ENCODE measurements around the gene NFATC4. TPM values are rescaled to one million over a fixed set of nuclear protein-coding genes. Genes with fewer than 3 reads are reported as not detected.
"Not testable (repeated sequence)": the region's sequence is repeated elsewhere in the genome, so short reads cannot be mapped to it uniquely, and the experiment has no call there.

Gene NFATC4
- total RNA-seq, 2 experiments from 2014 or later = 0.54 to 1.1 TPM

DNA sequence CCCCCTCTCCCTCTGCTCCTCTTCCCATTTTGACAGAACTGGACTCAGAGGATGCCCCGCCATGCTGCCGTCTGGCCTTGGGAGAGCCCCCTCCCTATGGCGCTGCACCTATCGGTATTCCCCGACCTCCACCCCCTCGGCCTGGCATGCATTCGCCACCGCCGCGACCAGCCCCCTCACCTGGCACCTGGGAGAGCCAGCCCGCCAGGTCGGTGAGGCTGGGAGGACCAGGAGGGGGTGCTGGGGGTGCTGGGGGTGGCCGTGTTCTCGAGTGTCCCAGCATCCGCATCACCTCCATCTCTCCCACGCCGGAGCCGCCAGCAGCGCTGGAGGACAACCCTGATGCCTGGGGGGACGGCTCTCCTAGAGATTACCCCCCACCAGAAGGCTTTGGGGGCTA, 1.5 kb downstream of the NFATC4 start:
- Mint-ChIP-seq H3K4me3 (no peak overlapping the region), H3K27me3 (peaks cover 40% of the 10 kb centered on the region), H3K27ac (no peak overlapping the region), H3K4me1 (peaks cover 27% of the 10 kb centered on the region), H3K36me3 (no peaks in the 10 kb centered on the region), H3K9me3 (no peaks in the 10 kb centered on the region)
- DNase-seq = no peak

DNA sequence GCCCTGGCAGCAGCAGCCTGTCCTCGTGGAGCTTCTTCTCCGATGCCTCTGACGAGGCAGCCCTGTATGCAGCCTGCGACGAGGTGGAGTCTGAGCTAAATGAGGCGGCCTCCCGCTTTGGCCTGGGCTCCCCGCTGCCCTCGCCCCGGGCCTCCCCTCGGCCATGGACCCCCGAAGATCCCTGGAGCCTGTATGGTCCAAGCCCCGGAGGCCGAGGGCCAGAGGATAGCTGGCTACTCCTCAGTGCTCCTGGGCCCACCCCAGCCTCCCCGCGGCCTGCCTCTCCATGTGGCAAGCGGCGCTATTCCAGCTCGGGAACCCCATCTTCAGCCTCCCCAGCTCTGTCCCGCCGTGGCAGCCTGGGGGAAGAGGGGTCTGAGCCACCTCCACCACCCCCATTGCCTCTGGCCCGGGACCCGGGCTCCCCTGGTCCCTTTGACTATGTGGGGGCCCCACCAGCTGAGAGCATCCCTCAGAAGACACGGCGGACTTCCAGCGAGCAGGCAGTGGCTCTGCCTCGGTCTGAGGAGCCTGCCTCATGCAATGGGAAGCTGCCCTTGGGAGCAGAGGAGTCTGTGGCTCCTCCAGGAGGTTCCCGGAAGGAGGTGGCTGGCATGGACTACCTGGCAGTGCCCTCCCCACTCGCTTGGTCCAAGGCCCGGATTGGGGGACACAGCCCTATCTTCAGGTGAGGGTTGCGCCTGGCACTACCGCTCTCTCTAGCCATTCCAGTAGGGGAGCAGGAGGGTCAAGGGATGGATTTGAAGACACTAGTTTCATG, 2.1 kb downstream of the NFATC4 start:
- DNase-seq = no peak
- peaks cover 37% of the 10 kb centered on the region for H3K27me3 Mint-ChIP-seq
- no peak overlapping the region for H3K27ac Mint-ChIP-seq
- H3K36me3 Mint-ChIP-seq = no peaks in the 10 kb centered on the region
- no peaks in the 10 kb centered on the region for H3K9me3 Mint-ChIP-seq
- H3K4me3 Mint-ChIP-seq = no peak overlapping the region
- H3K4me1 Mint-ChIP-seq = peaks cover 25% of the 10 kb centered on the region

DNA sequence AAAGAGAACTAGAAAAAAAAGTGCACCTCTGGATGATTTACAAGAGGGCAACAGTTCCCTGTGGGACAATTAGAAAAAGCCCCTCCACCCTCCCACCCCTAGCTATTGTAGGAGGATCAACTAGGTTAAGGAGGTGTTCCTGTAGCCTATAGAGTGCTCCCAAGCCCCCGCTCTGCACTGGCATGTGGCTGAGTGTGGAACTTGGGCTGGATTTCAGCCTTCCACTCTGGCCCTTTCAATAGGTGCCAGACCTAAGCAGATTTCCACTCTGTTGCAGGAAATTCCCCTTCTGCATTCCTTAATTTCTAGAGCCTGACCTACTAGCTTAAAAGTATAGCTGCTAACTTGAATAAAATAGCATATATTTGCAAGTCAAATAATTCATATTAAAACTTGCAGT, 2.8 kb downstream of the NFATC4 start:
- no peak overlapping the region for H3K4me3 Mint-ChIP-seq
- DNase-seq = no peak
- no peak overlapping the region for H3K27ac Mint-ChIP-seq
- no peaks in the 10 kb centered on the region for H3K36me3 Mint-ChIP-seq
- peaks cover 18% of the 10 kb centered on the region for H3K4me1 Mint-ChIP-seq
- H3K9me3 Mint-ChIP-seq = no peaks in the 10 kb centered on the region
- H3K27me3 Mint-ChIP-seq = peaks cover 34% of the 10 kb centered on the region

DNA sequence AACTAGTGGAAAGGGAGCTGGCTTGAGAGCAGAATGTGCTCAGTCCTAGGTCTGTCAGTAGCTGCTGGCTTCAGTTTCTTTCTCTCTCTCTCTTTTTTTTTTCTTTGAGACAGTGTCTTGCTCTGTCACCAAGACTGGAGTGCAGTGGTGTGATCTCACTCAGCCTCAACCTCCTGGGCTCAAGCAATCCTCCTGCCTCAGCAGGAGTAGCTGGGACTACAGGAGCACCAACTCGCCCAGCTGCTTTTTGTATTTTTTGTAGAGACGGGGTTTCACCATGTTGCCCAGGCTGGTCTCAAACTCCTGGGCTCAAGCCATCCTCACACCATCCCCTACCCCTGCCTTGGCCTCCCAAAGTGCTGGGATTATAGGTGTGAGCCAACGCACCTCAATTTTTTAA, 3.6 kb downstream of the NFATC4 start:
- H3K4me1 Mint-ChIP-seq = peaks cover 15% of the 10 kb centered on the region
- DNase-seq, H3K36me3 Mint-ChIP-seq, H3K27ac Mint-ChIP-seq, H3K4me3 Mint-ChIP-seq, H3K9me3 Mint-ChIP-seq: not testable (repeated sequence)
- peaks cover 29% of the 10 kb centered on the region for H3K27me3 Mint-ChIP-seq

DNA sequence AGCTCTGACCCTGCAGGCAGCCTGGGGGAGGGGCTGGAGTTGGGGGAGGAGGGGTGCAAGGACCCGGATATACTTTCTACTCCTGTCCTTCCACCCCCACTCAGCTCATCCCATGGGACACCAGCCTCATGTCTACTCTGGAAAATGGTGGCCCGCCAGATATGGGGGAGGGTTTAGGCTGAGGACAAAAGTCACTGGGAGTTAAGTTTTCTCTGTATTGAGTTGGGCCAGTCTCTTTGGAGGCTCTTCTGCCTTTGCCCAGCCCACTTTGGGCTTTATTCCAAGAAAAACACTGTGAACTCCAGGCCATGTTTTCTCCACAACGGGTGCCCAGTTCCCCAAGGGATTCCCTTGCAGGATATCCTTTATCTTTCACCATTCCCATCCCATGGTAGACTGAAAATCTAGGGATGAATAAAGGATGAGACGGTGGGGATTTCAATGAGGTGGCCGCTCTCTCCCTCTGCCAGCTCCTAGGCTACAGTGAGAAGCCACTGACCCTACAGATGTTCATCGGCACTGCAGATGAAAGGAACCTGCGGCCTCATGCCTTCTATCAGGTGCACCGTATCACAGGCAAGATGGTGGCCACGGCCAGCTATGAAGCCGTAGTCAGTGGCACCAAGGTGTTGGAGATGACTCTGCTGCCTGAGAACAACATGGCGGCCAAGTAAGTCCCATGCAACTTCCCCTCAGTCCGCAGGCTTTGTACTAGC, 4.9 kb downstream of the NFATC4 start:
- Mint-ChIP-seq H3K27ac (no peak overlapping the region), H3K4me3 (no peak overlapping the region), H3K27me3 (peaks cover 16% of the 10 kb centered on the region), H3K4me1 (peaks cover 4% of the 10 kb centered on the region), H3K36me3 (no peaks in the 10 kb centered on the region), H3K9me3 (no peaks in the 10 kb centered on the region)
- DNase-seq = no peak

DNA sequence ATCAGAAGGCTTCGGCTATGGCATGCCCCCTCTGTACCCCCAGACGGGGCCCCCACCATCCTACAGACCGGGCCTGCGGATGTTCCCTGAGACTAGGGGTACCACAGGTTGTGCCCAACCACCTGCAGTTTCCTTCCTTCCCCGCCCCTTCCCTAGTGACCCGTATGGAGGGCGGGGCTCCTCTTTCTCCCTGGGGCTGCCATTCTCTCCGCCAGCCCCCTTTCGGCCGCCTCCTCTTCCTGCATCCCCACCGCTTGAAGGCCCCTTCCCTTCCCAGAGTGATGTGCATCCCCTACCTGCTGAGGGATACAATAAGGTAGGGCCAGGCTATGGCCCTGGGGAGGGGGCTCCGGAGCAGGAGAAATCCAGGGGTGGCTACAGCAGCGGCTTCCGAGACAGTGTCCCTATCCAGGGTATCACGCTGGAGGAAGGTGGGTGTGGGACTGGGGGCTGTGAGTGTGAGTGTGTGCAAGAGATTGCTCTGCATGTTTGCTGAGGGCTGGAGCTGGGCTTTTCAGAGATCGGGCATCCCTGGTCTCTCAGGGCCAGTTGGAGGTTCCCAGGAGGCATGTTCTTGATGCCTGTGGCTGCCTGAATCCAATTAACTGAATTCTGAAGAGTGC, 8.6 kb downstream of the NFATC4 start:
- no peak for DNase-seq
- no peak overlapping the region for H3K4me3 Mint-ChIP-seq
- peaks cover 4% of the 10 kb centered on the region for H3K27me3 Mint-ChIP-seq
- H3K9me3 Mint-ChIP-seq = no peaks in the 10 kb centered on the region
- peaks cover 2% of the 10 kb centered on the region for H3K4me1 Mint-ChIP-seq
- H3K36me3 Mint-ChIP-seq = no peaks in the 10 kb centered on the region
- no peak overlapping the region for H3K27ac Mint-ChIP-seq

DNA sequence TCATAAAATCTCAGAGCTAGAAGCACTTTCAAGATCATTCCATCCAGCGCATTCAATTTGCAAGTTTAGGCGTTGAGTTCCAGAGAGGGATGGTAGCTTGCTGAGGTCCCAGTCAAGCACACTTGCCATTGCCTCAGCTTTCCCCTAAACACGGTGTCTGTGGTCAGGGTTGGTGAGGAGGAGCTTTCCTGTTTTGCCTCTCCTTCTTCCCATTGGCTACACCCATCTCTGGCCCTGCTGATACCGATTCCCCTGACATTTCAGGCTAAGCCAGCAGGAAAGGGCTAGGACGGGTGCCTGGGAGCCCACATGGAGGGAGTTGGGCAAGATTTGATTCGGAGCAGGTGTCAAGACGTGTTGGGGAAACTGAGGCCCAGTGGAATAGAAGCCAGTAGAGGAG, 9.1 kb downstream of the NFATC4 start:
- Mint-ChIP-seq H3K4me1 (peaks cover 3% of the 10 kb centered on the region), H3K27ac (no peak overlapping the region), H3K36me3 (no peaks in the 10 kb centered on the region), H3K27me3 (peaks cover 4% of the 10 kb centered on the region), H3K4me3 (no peak overlapping the region), H3K9me3 (no peaks in the 10 kb centered on the region)
- DNase-seq = no peak

DNA sequence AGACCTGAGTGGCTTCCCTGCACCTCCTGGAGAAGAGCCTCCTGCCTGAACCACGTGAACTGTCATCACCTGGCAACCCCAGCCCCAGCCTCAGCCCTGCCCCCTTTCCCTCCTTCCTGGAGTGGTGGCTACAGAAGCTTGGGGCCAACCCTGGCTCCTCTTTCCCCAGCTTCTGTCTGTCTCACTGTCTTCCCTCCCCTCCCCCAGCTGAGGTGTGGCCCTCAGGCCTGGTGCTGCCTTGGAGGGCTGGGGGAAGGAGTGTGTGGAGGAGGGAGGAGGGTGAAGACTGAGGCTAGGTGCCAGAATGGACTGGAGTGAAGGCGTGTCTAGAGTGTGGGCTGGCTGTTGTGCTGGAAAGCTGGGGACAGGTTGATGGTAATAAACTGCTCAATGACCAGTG, 9.7 kb downstream of the NFATC4 start:
- no peaks in the 10 kb centered on the region for H3K36me3 Mint-ChIP-seq
- H3K27me3 Mint-ChIP-seq = peaks cover 4% of the 10 kb centered on the region
- H3K9me3 Mint-ChIP-seq = no peaks in the 10 kb centered on the region
- DNase-seq = no peak
- H3K4me1 Mint-ChIP-seq = peaks cover 3% of the 10 kb centered on the region
- H3K4me3 Mint-ChIP-seq = no peak overlapping the region
- H3K27ac Mint-ChIP-seq = no peak overlapping the region

DNA sequence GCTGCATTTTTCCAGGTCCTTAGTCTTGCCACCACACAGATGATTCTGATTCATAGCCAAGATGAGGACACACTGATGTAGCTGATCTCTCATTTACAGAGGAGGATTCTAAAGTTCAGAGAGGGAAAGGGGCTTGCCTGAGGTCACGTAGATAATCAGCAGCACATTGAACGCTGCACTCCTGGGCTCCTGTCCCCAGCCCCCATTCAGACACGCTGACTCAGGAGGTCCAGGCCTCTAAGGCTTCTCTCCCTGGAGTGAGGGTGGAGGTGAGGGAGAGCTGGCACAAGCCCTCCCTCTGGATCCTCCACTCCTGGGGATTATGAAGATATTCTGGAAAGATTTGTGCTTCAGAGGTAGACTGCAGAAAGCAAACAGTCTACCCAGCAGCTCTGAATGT, 10.3 kb downstream of the NFATC4 start:
- Mint-ChIP-seq H3K27ac (no peak overlapping the region), H3K36me3 (no peaks in the 10 kb centered on the region), H3K4me3 (no peak overlapping the region), H3K9me3 (no peaks in the 10 kb centered on the region), H3K4me1 (peaks cover 3% of the 10 kb centered on the region), H3K27me3 (peaks cover 4% of the 10 kb centered on the region)
- no peak for DNase-seq

DNA sequence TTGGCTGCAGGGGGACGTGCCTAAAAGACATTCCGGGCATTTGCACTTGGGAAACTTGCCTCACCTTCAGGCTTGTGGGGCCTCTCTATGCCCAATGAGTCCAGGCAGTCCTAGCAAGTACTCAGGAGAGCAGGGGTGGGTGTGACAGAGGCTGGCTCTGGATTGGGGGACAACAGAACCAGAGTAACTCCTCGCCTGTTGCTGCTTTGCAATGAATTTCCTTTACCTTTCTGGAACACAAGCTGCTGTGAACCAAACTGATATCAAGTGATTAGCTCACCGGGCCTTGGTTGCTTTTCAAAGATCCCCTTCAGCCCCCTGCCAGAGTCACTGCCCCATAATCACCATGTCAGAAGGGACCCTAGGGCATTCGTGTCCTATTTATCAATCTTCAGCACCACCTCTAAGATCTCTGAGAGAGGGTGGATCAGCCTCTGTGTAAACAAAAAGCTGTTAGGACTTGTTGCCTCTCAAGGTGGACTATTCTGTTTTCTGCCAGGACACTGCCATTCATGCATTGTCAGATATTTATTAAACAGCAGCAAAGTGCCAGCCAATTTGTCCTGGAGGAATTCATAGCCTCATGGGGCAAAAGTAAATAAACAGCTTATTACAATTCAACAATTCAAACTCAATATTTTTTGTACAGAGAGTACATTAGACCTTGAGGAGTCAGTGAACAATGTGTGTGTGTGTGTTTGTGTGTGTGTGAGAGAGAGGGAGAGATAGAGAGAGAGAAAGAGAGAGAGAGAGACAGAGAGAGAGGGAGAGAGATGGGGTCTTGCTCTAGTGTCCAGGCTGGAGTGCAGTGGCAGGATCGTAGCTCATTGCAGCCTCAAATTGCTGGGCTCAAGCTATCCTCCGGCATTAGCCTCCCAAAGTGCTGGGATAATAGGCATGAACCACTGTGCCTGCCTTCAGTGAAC, 11.3 kb downstream of the NFATC4 start:
- no peaks in the 10 kb centered on the region for H3K36me3 Mint-ChIP-seq
- DNase-seq = no peak
- H3K27ac Mint-ChIP-seq = no peak overlapping the region
- peaks cover 3% of the 10 kb centered on the region for H3K4me1 Mint-ChIP-seq
- no peak overlapping the region for H3K4me3 Mint-ChIP-seq
- H3K27me3 Mint-ChIP-seq = peaks cover 4% of the 10 kb centered on the region
- no peaks in the 10 kb centered on the region for H3K9me3 Mint-ChIP-seq

DNA sequence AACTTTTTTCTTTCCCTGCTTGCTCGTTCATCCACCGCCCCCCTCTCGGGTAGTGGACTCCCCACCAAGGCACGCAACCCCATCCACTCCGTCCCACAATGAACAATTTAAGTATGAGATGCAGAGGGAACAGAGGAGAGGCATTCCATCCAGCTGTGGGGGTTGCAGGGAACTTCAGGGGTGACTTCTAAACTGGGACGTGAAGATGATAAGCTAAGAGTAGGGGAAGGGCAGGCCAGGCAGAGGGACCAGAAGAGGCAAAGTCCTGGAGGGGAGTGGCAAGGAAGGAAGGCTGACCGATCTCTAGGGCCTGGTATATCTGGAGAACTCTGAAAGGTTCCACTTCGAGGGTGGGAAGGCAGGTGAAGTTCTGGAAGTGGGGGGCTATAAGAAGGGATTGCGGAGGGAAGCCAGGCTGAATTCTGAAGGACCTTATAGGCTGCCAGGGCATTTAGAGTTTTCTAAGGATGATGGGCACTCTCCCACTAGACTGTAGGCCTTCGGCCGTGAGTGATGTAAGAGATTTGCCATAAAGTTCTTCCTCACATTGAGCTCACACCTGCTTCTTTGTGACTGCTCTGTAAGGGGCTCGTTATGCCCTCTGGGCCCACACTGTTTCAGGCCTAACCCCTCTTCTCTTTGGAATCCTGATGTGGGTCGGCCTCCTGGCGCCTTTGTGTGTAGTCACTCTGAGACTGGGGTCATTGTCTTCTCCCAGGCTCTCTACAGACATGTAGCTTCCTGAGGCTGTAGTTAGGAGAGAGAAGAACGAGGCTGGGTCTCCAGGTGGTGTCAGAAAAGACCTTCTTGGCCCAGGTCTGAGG, 12.1 kb downstream of the NFATC4 start:
- no peak overlapping the region for H3K4me3 Mint-ChIP-seq
- no peak for DNase-seq
- peaks cover 3% of the 10 kb centered on the region for H3K4me1 Mint-ChIP-seq
- no peak overlapping the region for H3K27ac Mint-ChIP-seq
- peaks cover 4% of the 10 kb centered on the region for H3K27me3 Mint-ChIP-seq
- H3K9me3 Mint-ChIP-seq = no peaks in the 10 kb centered on the region
- no peaks in the 10 kb centered on the region for H3K36me3 Mint-ChIP-seq

DNA sequence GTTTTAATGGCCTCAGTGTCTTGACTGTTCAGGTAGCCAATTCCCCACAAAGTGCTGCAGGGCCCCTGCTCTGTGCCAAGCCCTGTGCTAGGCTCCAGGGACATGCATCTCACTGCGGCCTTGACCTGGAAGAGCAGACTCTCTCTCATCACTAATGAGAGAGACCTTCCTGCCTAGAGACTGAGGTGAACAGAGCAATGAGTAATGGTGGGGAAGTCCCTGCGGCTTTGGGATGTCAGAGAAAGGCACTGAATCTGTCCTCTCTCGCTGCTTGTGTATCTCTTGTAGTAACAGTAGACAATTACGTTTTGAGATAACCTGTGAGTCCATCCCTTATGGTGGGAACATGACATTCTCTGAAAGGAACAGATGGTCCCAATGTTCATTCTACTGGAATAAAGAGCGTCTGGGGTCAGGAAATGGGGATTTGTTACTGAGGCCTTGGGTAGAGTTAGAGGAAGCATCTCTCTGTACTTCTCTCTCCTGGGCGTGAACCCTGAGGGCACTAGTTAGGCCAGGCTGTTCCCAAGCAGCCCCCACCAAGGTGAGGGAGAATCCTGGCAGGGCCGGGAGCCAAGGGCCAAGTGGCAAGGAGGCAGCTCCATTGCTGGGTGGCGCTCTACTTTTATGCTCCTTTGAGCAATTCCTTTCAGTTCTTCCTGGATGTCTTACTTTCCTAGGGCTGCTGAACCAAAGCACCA, 13.5 kb downstream of the NFATC4 start:
- no peak overlapping the region for H3K27ac Mint-ChIP-seq
- no peaks in the 10 kb centered on the region for H3K27me3 Mint-ChIP-seq
- H3K36me3 Mint-ChIP-seq = no peaks in the 10 kb centered on the region
- H3K9me3 Mint-ChIP-seq = no peaks in the 10 kb centered on the region
- H3K4me3 Mint-ChIP-seq = no peak overlapping the region
- peaks cover 3% of the 10 kb centered on the region for H3K4me1 Mint-ChIP-seq
- no peak for DNase-seq

DNA sequence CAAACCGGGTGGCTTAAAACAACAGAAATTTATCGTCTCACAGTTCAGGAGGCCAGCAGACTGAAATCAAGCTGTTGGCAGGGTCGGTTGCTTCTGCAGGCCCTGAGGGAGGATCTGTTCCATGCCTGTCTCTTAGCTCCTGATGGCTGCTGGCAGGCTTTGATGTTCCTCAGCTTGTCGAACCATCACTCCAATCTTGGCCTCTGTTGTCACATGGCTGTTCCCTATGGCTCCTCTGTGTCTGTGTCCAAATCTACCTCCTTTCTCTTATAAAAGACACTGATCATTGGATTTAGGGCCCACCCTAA, 14.0 kb downstream of the NFATC4 start:
- H3K27me3 Mint-ChIP-seq = no peaks in the 10 kb centered on the region
- H3K36me3 Mint-ChIP-seq = no peaks in the 10 kb centered on the region
- no peaks in the 10 kb centered on the region for H3K9me3 Mint-ChIP-seq
- DNase-seq = no peak
- H3K4me3 Mint-ChIP-seq = no peak overlapping the region
- H3K4me1 Mint-ChIP-seq = peaks cover 3% of the 10 kb centered on the region
- no peak overlapping the region for H3K27ac Mint-ChIP-seq

DNA sequence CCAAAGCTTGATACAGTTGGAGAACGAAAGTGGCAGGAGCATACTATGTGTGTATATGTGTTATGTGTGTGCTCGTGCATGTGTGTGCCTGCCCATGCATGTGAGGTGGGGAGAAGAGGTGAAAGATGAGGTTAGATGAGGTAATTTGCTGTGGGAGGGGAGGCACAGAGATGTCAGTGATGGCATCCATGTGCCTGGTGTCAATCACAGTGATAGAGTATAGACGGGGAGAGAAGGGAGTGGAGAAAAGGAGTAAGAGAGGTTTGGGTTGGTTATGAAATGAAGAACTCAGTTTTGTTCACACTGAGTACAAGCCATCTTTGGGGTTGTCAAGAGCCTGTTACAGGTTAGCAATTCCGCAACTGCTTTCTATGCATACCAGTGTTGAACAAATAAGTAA, 16.2 kb downstream of the NFATC4 start:
- Mint-ChIP-seq H3K9me3 (no peaks in the 10 kb centered on the region), H3K27me3 (no peaks in the 10 kb centered on the region), H3K27ac (no peak overlapping the region), H3K36me3 (no peaks in the 10 kb centered on the region), H3K4me1 (peaks cover 3% of the 10 kb centered on the region), H3K4me3 (no peak overlapping the region)
- no peak for DNase-seq
